ENCODE measurements around the gene HMCN1.
"Not testable (repeated sequence)": the region's sequence is repeated elsewhere in the genome, so short reads cannot be mapped to it uniquely, and the experiment has no call there.

The HMCN1 gene

DNA sequence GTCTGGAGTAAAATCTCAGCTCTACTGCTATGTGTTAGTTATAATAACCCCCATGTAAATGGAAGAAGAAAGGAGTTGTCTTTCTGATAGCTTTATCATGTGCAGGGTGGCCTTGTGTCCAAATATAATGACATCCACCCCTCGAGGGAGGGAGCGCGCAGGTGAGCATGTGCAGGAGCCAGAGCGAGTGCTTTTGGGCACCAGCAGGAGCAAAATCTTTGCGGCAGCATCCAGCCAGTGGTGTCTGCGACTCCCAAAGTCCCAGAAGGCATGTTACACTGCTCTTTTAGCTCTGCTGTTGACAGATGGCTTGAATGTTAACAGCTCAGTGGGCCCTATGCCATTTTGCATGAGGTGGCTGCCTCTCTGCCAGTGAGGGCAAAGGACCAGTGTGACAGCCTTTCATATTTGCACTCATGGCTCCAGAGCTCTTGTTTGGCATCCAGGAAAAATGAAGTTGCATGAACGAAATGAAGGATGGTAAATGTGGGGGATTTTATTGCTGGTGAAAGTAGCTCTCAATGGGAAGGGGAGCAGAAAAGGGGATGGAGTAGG lies 146.7 kb downstream of the HMCN1 start (continued):
- TF ChIP-seq, protein P1, sequence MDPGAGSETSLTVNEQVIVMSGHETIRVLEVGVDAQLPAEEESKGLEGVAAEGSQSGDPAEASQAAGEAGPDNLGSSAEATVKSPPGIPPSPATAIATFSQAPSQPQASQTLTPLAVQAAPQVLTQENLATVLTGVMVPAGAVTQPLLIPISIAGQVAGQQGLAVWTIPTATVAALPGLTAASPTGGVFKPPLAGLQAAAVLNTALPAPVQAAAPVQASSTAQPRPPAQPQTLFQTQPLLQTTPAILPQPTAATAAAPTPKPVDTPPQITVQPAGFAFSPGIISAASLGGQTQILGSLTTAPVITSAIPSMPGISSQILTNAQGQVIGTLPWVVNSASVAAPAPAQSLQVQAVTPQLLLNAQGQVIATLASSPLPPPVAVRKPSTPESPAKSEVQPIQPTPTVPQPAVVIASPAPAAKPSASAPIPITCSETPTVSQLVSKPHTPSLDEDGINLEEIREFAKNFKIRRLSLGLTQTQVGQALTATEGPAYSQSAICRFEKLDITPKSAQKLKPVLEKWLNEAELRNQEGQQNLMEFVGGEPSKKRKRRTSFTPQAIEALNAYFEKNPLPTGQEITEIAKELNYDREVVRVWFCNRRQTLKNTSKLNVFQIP (CRISPR knock-in tag; IDR thresholded peaks at IDR 0.05; ENCODE audit: borderline replicate concordance, low read depth) = no peak
- TF ChIP-seq, protein P2, sequence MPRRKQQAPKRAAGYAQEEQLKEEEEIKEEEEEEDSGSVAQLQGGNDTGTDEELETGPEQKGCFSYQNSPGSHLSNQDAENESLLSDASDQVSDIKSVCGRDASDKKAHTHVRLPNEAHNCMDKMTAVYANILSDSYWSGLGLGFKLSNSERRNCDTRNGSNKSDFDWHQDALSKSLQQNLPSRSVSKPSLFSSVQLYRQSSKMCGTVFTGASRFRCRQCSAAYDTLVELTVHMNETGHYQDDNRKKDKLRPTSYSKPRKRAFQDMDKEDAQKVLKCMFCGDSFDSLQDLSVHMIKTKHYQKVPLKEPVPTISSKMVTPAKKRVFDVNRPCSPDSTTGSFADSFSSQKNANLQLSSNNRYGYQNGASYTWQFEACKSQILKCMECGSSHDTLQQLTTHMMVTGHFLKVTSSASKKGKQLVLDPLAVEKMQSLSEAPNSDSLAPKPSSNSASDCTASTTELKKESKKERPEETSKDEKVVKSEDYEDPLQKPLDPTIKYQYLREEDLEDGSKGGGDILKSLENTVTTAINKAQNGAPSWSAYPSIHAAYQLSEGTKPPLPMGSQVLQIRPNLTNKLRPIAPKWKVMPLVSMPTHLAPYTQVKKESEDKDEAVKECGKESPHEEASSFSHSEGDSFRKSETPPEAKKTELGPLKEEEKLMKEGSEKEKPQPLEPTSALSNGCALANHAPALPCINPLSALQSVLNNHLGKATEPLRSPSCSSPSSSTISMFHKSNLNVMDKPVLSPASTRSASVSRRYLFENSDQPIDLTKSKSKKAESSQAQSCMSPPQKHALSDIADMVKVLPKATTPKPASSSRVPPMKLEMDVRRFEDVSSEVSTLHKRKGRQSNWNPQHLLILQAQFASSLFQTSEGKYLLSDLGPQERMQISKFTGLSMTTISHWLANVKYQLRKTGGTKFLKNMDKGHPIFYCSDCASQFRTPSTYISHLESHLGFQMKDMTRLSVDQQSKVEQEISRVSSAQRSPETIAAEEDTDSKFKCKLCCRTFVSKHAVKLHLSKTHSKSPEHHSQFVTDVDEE (CRISPR knock-in tag; IDR thresholded peaks at IDR 0.05) = no peak
- TF ChIP-seq ZNF565 (CRISPR knock-in tag; conservative IDR thresholded peaks at IDR 0.05; ENCODE audit: low read depth) = no peak

DNA sequence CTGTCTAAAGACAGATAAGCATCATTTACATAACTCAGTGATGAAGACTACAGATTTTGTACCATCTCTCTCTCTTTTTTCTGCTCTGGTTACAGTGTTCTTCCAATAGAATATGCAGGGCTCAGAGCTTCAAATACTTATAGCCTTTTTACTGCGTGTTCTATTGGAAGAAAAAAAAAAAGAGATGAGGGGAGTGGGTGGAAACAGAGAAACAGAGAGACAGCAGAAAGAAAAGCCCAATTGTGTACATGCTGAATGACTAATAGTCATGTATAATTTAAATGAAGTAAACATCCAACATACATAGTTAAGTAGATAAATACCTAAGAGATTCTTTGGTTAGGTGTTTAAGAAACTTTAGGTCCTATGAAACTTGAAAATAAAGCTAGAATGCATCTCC lies 151.9 kb downstream of the HMCN1 start:
- TF ChIP-seq TOX (CRISPR knock-in tag; IDR thresholded peaks at IDR 0.05; ENCODE audit: borderline replicate concordance) (no peak), GLIS3 (CRISPR knock-in tag; IDR thresholded peaks at IDR 0.05) (no peak), ZNF8 (CRISPR knock-in tag; IDR thresholded peaks at IDR 0.05) (no peak), ZNF565 (CRISPR knock-in tag; conservative IDR thresholded peaks at IDR 0.05; ENCODE audit: low read depth) (no peak), SNAI2 (CRISPR knock-in tag; IDR thresholded peaks at IDR 0.05) (no peak), ESRRG (CRISPR knock-in tag; IDR thresholded peaks at IDR 0.05) (no peak), BACH2 (CRISPR knock-in tag; IDR thresholded peaks at IDR 0.05; ENCODE audit: borderline replicate concordance) (no peak)
- TF ChIP-seq, protein P3, sequence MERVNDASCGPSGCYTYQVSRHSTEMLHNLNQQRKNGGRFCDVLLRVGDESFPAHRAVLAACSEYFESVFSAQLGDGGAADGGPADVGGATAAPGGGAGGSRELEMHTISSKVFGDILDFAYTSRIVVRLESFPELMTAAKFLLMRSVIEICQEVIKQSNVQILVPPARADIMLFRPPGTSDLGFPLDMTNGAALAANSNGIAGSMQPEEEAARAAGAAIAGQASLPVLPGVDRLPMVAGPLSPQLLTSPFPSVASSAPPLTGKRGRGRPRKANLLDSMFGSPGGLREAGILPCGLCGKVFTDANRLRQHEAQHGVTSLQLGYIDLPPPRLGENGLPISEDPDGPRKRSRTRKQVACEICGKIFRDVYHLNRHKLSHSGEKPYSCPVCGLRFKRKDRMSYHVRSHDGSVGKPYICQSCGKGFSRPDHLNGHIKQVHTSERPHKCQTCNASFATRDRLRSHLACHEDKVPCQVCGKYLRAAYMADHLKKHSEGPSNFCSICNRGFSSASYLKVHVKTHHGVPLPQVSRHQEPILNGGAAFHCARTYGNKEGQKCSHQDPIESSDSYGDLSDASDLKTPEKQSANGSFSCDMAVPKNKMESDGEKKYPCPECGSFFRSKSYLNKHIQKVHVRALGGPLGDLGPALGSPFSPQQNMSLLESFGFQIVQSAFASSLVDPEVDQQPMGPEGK (CRISPR knock-in tag; IDR thresholded peaks at IDR 0.05; ENCODE audit: borderline replicate concordance) = no peak
- TF ChIP-seq, protein P2 (CRISPR knock-in tag; IDR thresholded peaks at IDR 0.05) = no peak
- ATAC-seq = no peak

DNA sequence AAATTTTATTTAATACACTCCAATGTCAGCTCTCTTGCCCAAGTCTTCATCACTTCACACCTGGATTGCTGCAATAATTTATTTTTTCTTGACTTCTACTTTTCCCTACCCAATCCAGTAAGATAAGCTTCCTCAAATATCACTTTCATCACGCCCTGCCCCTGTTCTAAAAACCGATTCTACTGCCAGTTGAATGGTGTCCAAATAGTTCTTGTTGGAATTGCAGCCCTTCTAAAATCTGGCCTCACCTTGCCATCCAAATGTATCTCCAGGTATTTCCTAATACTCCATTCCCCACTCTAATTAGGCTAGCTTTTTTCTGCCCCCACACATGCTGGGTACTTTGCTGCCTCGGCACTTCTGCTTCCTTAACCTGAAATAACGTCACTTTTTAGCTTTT lies 152.5 kb downstream of the HMCN1 start:
- no peak for ATAC-seq

DNA sequence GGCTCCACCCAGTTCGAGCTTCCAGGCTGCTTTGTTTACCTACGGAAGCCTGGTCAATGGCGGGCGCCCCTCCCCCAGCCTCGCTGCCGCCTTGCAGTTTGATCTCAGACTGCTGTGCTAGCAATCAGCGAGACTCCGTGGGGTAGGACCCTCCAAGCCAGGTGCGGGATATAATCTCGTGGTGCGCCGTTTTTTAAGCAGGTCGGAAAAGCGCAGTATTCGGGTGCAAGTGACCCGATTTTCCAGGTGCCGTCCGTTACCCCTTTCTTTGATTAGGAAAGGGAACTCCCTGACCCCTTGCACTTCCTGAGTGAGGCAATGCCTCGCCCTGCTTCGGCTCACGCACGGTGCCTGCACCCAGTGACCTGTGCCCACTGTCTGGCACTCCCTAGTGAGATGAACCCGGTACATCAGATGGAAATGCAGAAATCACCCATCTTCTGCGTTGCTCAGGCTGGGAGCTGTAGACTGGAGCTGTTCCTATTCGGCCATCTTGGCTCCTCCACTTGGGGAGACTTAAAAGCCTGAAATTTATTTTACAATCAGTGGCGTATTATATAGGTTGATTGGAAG lies 158.7 kb downstream of the HMCN1 start:
- not testable (repeated sequence) for ATAC-seq

More for the DNA sequence above, 152.5 kb downstream of the HMCN1 start:
- TF ChIP-seq, protein P4, sequence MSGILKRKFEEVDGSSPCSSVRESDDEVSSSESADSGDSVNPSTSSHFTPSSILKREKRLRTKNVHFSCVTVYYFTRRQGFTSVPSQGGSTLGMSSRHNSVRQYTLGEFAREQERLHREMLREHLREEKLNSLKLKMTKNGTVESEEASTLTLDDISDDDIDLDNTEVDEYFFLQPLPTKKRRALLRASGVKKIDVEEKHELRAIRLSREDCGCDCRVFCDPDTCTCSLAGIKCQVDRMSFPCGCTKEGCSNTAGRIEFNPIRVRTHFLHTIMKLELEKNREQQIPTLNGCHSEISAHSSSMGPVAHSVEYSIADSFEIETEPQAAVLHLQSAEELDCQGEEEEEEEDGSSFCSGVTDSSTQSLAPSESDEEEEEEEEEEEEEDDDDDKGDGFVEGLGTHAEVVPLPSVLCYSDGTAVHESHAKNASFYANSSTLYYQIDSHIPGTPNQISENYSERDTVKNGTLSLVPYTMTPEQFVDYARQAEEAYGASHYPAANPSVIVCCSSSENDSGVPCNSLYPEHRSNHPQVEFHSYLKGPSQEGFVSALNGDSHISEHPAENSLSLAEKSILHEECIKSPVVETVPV (CRISPR knock-in tag; IDR thresholded peaks at IDR 0.05) = no peak
- TF ChIP-seq ESRRG (CRISPR knock-in tag; IDR thresholded peaks at IDR 0.05) = no peak
- no peak for TF ChIP-seq ZFP3 (CRISPR knock-in tag; IDR thresholded peaks at IDR 0.05)
- no peak for TF ChIP-seq ZNF565 (CRISPR knock-in tag; conservative IDR thresholded peaks at IDR 0.05; ENCODE audit: low read depth)
- no peak for TF ChIP-seq ISL1 (CRISPR knock-in tag; IDR thresholded peaks at IDR 0.05)
- TF ChIP-seq PPARA (CRISPR knock-in tag; IDR thresholded peaks at IDR 0.05; ENCODE audit: borderline replicate concordance) = no peak
